Measurements from ENCODE around the gene SP1.
"Not testable (repeated sequence)": the region's sequence is repeated elsewhere in the genome, so short reads cannot be mapped to it uniquely, and the experiment has no call there.

Gene SP1

GRCh38 chr12:53380104-53380793 is at the start of gene SP1:
Gene SP1, plus strand, starts transcription at chr12:53380176. Its CDS starts 116 bp downstream, at chr12:53380292.
- peak; percentile 87 for DNase-seq (ENCODE audit: low spot score)

DNA sequence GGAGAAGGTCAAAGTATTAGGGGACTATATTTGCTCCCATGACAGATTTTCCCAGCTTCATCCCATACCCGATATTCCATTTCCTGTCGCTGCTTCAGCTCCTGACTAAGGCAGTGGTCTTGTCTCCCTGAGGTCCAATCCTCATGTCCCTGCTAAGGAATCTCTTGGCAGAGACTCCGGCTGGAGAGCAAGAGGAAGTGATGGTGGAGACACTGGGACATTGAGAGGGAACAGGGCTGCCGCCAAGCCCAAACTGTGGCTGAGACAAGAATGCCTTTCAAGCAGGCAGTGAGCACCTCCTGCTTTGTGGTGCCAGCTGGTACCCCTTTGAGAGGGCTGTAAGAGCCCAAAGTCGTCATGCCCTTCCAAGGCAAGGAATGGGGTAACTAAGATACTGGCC is 49.3 kb upstream of the SP1 start:
- no peak for DNase-seq (ENCODE audit: low spot score)

DNA sequence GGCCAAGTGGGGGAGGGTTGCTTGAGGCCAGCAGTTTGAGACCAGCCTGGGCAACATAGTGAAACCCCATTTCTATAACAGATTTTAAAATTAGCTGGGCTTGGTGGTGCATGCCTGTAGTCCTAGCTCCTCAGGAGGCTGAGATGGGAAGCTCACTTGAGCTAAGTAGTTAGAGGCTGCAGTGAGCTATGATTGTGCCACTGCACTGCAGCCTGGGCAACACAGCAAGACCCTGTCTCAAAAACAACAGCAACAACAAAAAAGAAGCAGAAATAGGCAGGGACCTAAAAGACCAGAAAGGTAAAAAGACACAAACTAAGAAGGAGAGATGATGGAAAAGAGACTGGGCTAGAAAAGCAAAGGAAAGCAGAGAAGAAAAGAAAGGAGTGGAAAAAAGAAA is 47.6 kb upstream of the SP1 start:
- DNase-seq (ENCODE audit: low spot score): not testable (repeated sequence)

DNA sequence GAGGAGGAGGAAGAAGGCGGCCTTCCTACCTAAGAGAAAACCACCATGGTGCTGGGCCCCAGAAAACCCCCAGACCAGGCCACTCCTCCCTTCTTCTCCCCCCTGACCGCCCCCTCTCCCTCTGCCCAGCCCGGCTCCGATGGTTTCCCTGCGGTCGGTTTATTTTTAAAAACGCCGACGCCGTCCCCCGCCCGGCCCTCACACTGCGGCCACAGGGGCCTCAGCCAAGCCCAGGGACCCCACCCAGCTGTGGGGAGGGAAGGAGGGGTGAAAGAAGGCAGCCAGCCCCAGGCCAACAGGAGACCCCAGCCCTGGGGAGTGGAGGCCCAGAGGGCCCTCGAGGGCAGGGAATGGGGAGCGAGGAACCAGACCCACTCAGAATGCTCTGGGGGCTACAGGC is 47.2 kb upstream of the SP1 start:
- DNase-seq (ENCODE audit: low spot score): no peak

- no peak for DNase-seq (ENCODE audit: low spot score)
These were observed 46.7 kb upstream of the SP1 start for GRCh38 chr12:53333289-53333688.

DNA sequence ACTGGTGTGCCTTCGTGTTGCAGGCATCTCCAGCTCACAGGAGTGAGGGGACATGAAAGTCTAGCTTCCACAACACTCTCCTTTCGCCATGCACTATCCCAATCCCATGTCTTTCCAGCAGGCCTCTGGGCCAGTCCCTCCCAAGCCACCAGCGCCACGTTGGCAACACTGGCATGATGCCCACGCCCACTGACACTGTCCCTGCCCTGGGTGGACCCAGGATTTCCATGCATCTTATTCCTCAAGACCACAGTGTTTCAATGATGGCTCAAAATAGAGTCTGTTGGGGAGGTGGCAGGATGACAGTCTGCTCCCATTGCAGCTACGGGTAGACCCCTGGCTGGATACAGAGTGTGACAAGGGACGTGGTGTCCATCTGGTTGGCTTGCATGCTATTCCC is 46.1 kb upstream of the SP1 start:
- no peak for DNase-seq (ENCODE audit: low spot score)

DNA sequence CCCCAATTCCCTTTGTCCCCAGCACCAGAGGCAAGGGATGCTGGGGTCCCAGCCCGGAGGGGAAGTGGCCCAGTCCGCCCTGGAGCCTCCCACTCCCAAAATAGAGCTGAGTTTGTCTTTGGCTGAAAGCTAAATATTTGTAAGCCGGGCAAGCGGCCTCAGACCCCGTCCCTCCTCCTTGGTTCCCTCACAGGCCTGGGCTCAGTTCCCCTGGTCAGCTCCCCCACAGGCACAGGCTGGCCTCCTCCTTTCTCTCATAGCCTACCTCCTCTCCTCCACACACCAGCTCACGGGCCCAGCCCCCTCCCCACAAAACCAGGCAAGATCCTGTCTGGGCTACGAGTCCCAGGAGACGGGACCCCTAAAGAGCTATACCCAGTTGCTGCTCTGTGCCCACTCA is 45.2 kb upstream of the SP1 start:
- no peak for DNase-seq (ENCODE audit: low spot score)

DNA sequence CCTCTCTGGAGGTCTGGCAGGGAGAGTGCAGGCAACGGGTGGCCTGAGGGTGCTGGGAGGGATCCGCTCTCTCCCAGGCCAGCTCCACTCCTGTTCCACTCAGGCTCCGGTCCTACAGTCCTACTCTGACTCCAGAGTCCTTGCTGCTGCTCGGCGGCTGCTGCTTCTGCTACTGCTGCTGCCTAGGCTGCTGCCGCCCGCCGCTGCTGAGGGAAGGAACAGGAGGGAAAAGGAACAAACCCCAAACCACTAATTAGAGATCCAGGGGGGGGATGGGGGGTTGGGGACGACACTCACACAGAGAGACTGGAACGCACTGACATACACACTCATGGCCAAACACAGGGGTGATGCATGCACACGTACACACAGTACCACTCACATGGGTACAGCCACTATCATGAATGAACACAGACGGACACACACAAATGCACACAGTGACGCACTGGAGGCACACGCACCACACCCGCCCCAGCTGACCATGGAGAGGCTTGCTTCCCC is 43.7 kb upstream of the SP1 start, which contains the start of gene SP7:
Gene SP7, minus strand, starts transcription at position 174 of the 501 bp plus-strand sequence. CDS start 708 bp downstream, outside the sequence.
- no peak for DNase-seq (ENCODE audit: low spot score)

- no peak for DNase-seq (ENCODE audit: low spot score)
These were observed 42.0 kb upstream of the SP1 start for GRCh38 chr12:53338017-53338416.

GRCh38 chr12:53338916-53339315 is 41.1 kb upstream of the SP1 start:
- no peak for DNase-seq (ENCODE audit: low spot score)

- no peak for DNase-seq (ENCODE audit: low spot score)
These were observed 39.6 kb upstream of the SP1 start for GRCh38 chr12:53340398-53340797.

DNA sequence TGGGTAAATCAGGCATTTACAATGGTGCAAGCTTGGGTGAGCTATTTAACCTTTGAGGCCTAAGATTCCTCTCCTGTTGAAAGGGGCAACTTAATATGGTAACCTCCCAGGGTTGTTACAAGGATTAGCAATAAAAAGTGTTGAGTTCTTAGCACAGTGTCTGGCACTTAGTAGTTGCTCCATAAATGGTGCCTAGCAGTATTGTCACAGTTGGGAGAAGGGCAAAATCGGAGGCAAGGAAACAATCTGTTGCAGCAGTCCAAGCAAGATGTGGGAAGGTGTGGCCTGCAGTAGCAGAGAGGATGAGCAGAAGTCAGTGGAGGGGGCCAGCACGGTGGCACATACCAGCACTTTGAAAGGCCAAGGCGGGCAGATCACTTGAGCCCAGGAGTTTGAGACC is 36.5 kb upstream of the SP1 start:
- DNase-seq (ENCODE audit: low spot score): no peak

DNA sequence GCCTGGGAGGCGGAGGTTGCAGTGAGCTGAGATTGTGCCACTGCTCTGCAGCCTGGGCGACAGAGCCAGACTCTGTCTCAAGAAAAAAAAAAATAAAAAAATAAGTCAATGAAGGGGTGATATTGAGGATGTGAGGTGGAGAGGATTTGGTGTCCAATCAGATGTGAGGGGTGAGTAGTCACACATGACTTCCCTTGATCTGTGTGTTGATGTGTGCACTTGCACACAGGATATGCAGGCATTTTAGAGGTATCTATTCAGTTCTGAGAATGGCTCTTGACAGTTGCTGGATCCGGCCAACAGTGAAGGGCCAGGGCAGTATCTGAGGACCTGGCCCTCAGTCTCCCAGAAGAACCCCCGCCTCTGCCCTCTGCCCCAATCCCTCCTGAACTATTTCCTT is 36.0 kb upstream of the SP1 start:
- no peak for DNase-seq (ENCODE audit: low spot score)

GRCh38 chr12:53344487-53344823 is 35.5 kb upstream of the SP1 start:
- DNase-seq (ENCODE audit: low spot score): no peak

DNA sequence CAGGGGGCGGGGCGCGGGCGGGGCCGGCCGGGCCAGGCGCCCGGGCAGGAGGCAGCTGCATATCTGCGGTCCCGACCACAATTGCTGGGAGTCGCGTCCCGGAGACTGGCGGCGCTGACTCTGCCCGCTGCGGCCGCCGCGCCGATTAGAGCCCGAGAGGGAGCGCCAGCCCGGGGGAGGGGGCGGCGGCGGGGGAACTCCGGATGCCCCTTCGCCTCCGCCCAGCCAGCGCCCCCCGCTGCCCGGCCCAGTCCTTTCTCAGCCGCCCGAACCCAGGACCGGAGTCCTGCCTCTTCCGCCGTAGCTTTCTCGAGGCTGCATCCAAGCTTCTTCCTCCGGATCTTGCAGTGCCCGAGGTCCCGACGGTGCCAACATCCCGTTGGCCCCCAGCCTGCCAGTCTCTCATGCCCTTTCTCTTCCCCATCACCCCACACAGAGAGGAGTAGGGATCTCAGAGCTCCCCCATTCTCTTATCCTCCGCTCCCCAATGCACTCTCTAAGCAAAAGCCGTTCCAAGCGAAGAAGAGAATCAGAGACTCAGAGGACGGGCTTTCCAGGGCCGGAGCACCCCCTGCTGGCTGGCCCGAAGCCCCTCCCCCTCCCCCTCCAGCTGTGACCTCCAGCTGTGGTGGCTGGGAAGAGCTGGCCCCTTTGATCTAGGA is 35.0 kb upstream of the SP1 start:
- DNase-seq (ENCODE audit: low spot score): peak; percentile 52

GRCh38 chr12:53345486-53346188 is 34.3 kb upstream of the SP1 start:
- DNase-seq (ENCODE audit: low spot score): no peak

DNA sequence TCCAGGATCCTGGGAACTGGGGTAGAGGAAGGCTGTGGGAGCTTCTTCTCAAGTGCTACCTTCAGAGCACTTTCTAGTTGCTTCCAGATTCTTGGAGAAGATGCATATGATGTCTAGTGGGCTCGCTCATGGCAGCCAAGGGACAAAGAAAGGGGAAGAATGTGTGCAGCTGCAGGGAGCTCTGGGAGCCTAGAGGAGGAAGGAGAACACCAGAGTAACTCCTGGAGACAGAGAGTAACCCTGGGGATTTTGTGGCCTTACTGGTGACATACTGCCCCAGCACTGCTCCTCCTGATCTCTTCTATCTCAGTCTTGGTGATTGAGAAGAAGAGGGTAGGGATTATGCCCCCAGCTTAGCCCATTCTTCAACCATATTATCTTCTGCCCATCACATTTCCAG is 33.5 kb upstream of the SP1 start:
- DNase-seq (ENCODE audit: low spot score): no peak

DNA sequence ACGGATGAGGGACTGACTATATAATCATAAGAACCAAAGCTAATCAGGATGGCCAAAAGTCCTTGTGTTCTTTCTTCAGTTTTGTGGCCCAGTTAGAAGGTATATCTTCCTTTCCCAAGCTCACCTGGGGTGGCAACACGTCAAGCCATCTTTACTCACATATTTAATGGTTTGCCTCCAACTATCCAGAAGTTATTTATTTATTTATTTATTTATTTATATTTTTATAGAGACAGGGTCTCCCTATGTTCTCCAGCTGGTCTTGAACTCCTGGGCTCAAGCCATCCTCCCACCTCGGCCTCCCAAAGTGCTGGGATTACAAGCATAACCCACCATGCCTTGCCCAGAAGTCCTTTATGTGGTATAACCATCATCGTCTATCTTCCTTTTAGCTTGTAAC is 32.1 kb upstream of the SP1 start:
- DNase-seq (ENCODE audit: low spot score): no peak

DNA sequence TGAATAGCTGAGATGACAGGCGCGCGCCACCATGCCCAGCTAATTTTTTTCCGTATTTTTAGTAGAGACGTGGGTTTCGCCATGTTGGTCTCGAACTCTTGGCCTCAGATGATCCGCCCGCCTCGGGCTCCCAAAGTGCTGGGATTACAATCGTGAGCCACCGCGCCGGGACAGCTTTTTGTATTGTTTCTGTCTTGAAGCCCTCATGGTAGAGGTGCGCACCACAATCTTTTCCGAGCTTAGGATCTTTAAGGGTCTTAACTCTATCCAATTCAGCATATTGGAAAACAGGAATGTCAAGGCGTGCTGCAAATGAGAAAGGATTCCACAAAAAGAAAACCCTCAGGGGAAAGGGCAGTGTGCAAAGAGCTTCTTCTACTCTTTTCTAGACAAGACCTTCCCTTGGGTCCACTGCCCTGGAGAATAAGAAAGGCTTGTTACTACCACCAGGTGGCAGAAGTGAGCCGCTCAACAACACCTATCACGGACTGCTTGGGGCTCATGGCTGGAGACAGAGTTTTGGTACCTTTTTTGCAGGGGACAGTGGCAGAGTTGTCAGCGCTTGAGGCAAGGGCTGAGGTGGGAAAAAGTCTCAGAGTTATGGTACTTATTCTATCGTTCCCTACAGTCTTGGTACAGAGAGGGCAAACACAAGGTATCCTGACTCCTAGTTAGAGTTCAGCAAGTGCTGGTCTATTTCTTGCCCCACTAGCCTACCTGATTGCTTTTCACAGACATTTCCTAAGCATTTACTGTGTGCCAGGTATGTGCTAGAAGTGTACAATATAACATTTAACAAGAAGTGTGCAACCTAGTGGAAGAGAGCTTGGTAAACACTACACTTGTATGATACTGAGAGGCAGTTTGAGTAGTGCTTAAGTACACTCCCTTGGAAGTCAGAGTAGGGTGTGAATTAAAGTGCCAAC is 27.4 kb upstream of the SP1 start:
- peak; percentile 88 for DNase-seq (ENCODE audit: low spot score)

DNA sequence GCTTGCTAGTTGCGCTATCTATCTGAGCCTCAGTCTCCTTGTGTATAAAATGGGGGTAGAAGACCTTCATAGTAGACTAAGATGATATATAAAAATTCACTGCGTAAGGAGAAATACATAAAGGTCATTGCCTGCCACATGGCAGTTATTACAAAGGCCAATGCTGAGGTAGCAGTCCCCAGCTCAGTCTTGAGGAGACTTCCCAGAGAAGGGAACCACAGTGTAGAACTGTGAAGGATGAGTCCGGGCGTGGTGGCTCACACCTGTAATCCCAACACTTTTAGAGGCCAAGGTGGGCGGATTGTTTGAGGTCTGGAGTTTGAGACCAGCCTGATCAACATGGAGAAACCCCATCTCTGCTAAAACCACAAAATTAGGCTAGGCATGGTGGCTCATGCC is 26.7 kb upstream of the SP1 start:
- no peak for DNase-seq (ENCODE audit: low spot score)

DNA sequence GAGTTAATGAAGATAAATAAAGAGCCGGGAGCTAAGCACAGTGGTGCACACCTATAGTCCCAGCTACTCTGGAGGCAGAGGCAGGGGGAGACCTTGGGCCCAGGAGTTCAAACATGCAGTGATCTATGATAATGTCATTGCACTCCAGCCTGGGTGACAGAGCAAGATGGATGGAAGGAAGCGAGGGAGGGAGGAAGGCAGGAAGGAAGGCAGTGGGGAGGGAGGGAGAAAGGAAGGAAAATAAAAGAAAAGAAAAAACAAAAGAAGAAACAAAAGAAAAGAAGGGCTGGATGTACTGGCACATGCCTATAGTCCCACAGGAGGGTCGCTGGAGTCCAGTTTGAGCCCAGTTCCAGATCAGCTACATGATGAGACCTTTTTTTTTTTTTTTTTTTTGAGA is 24.9 kb upstream of the SP1 start:
- no peak for DNase-seq (ENCODE audit: low spot score)

- DNase-seq (ENCODE audit: low spot score): no peak
These were observed 21.0 kb upstream of the SP1 start for GRCh38 chr12:53358836-53359419.

Measured in hematopoietic multipotent progenitor cell treated with erythropoietin and hydrocortisone succinate and interleukin-3 and kit ligand, for 15 days (in vitro differentiated cells).